GM18909 (cell line): ENCODE measurements around the gene PNPLA5.

ENCODE experiments used
- ATAC-seq: cut with Tn5 transposase; IDR thresholded peaks from one replicate; pipeline ENCODE4 v1.9.1; 2021; ENCODE audit warnings: mild to moderate bottlenecking; ENCODE audit not compliant: unreplicated experiment, poor library complexity

Gene PNPLA5

DNA sequence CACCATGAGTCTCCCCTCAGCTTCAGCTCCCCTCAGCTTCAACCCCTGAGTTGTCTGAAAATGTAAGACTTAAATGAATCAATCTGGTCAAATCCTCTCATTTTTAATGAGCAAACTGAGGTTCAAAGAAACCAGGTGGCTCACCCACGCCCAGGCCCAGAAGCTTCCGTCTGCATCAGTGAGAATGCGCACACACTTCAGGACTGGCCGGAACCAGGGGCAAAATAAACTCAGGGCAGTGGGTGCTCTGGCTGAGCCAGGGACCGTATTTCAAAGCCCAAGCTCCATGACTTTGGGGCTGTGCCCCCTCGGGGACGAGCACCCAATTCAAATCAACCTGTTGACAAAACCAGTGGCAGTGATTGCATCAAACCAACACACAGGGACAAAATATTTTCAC is 32.6 kb downstream of the PNPLA5 start:
- no peak for ATAC-seq

DNA sequence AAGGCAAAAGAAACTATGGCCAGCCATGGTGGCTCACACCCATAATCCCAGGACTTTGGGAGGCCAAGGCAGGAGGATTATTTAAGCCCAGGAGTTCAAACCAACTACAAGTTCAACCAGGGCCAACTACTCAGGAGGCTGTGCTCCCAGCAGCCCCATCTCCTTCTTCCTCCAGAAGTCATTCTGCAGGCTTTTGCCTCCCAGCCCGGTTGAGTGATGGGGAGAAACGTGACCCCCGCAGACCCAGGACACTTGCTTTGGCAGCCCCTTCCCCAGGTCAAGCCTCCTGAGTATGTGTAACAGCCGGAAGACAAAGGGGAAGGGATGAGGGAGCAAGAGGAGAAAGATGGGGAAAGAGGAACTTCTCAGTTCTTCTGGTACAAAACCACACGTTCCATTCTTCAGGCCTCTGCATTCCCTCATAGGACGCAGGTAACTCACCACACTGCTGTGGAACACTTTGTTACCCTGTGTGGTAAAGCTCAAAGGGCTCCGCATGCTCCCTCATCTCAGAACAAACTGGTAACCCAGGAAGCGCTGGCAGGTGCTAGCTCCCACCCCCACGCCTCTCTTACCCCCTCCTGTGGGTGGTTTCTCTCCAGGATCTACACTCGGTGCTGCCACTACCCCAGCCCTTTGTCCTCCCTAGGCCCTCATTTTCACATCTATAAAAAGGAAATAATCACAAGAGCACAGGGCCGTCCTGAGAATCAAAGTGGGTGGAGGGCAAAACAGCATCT is 33.5 kb downstream of the PNPLA5 start:
- ATAC-seq, result no peak

DNA sequence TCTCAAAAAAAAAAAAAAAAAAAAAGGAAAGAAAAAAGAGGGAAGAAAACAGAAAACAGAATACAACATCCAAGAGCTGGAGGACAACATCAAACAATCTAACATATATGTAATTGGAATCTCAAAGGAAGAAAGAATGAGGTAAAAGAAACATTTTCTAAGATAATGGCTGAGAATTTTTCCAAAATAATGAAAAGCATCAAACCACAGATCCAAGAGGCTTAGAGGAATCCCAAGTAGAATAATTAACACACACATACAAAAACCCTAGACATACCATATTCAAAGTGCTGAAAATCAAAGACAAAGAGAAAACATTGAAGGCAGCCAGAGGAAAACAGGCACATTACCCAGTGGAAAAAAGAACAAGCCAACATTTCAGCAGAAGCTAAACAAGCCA is 34.4 kb downstream of the PNPLA5 start:
- no peak for ATAC-seq

GRCh38 chr22:43855431-43855830 is 36.4 kb downstream of the PNPLA5 start:
- no peak for ATAC-seq

DNA sequence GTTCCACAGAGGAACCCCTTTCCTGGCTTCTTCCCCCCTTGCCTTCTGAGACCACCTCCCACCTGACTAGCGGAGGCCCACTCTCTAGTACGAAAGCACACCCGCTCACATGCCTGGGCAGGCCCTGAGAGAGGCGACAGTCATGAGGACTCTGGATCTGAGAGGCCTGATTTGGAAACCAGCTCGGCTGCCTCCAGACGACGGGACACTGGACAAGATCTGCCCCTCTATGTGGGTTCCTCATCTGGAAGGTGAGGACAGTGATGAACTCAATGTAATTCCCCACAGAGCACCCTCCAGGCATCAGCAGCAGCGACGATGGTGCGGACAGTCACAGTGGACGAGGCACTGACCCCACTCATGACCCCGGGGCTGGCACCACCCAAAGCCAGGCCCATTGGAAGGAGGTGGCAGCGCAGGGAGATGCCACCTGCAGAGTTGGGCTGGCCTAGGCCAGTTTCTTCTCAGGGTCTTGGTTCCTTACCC is 37.0 kb downstream of the PNPLA5 start:
- ATAC-seq, result no peak

- no peak for ATAC-seq
Measured at GRCh38 chr22:43854121-43854785, 37.6 kb downstream of the PNPLA5 start.

DNA sequence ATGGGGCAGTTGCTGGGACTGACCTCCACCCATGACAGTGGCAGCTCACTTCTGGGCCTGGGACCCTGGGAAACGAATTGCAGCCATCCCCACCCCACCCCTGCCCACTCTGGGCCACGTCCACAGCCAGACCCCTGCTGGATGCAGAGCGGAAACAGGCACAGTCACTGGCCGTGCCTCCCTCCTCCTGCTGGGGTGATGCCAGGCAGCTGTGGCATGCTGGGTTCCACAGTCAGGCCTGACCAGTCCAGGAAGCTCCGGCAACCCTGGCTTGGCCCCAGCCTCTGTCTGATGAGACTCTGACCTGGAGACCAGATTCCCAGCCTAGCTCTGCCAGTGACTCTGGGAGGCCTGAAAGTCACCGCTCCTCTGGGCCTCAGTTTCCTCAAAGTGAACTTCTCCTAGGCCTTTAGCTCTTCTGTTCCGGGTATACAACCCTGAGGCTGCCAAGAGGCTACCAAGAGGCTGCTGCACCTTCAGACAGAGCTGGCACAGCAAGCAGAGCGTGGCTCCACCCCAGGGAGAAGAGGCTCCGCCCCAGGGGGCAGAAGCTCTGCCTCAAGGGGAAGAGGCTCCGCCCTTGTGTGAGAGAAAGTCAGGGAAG is 38.4 kb downstream of the PNPLA5 start:
- ATAC-seq, result no peak

- ATAC-seq, result no peak
Measured at GRCh38 chr22:43852573-43853327, 39.1 kb downstream of the PNPLA5 start.

- ATAC-seq, result no peak
Measured at GRCh38 chr22:43851979-43852307, 39.9 kb downstream of the PNPLA5 start.

DNA sequence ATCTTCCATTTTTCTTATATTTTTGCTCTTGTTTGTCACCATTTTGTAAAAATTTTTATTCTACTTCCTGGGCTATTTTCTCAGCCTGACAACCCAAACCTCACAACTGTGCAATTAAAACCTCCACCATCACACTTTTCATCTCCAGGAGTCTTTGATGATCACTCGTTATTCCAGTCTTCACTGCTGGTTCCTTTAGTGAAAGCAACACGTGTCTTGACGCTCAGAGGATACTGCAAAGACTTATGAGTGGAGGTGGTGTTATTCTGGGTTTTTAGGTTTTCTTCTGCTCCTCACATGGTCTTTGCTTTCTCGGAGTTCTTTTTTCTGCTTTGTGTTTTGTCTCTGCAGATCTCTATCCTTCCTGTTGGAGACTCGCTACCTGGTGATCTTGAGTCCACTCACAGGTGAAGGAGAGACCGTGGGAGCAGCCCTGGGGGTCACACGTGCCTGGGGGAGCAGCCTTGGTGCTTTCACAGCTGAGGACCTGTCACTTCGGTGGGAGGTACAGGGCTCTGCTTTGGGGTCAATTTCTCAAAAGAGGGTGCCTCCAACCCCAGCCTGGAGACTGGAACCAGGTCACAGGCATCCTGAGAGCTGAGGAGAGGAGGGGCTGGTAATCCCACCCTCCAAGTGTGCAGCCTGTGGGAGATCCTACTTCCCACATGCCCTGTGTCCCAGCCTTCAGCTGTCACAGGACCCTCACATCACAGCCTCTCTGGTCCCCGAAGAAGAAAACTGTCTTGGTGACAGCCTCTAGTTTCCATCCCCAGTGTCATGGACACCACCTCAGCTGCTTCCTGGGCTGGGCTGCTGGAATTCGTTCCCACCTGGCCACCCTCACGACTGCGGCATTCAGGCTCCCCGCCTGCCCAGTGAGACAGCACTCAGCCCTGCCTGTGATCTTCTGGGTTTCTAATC is 40.5 kb downstream of the PNPLA5 start:
- no peak for ATAC-seq

GRCh38 chr22:43850529-43850928 is 41.3 kb downstream of the PNPLA5 start:
- no peak for ATAC-seq

GRCh38 chr22:43849731-43850130 is 42.1 kb downstream of the PNPLA5 start:
- ATAC-seq, result no peak

- no peak for ATAC-seq
Measured at GRCh38 chr22:43848366-43849171, 43.2 kb downstream of the PNPLA5 start.

DNA sequence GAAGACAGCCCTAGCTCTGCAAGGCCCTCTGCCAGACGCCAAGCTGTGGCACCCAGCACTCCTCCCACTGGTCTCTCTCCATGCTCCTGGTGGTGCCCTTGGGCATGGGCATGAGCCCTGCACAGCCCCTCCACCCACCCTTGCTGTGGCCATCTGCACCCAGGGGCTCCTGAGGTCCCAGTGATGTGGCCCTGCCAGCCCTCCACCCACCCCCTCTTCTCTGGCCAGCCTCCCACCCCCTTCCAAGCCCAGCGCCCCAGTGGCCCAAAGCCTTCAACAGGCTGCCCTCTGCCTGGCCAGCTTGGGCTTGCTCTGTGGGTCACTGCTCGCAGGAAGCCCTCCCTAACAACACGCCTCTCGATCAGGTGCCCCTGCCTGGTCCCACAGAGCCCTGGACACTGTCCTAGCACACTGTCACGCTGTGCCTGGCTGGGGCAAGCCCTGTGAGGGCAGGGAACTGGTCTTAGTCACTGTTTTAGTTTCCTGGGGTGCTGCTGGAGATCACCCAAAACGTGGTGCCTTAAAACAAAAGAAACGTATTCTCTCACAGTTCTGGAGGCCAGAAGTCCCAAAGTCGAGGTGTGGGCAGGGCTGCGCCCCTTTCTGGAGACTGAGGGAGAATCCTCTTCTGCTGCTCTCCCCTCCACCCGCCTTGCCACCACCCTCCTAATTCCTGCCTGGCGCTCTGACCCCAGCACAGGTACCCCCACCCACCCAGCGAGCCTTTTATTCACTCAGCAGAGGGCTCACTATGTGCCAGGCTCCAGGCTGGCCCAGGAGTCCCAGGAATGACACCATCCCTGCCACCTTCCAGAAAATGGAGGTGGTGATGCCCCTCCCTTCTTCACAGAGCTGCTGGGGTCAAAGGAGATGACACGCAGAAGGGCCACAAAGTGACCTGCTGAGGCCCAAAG is 44.2 kb downstream of the PNPLA5 start:
- no peak for ATAC-seq

GRCh38 chr22:43846966-43847365 is 44.8 kb downstream of the PNPLA5 start:
- ATAC-seq, result no peak

DNA sequence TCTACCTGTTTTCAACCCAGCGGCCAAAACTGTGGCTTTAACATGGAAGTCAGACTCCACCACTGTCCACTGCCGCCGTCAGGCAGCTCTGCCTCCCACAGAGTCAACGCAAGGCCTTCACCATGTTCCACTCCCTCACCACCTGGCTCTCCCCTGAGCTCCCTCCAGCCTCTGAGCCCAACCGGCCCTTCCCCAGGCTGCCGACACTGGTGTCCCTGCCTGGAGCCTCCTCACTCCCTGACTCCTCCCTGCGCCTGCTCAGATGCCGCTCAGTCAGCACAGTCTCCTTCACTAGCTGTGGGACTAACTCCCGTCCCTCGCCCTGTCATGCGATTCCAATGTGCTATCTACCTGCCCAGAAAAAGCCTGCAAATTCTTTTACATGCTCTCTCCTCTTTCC is 45.8 kb downstream of the PNPLA5 start:
- ATAC-seq, result no peak

DNA sequence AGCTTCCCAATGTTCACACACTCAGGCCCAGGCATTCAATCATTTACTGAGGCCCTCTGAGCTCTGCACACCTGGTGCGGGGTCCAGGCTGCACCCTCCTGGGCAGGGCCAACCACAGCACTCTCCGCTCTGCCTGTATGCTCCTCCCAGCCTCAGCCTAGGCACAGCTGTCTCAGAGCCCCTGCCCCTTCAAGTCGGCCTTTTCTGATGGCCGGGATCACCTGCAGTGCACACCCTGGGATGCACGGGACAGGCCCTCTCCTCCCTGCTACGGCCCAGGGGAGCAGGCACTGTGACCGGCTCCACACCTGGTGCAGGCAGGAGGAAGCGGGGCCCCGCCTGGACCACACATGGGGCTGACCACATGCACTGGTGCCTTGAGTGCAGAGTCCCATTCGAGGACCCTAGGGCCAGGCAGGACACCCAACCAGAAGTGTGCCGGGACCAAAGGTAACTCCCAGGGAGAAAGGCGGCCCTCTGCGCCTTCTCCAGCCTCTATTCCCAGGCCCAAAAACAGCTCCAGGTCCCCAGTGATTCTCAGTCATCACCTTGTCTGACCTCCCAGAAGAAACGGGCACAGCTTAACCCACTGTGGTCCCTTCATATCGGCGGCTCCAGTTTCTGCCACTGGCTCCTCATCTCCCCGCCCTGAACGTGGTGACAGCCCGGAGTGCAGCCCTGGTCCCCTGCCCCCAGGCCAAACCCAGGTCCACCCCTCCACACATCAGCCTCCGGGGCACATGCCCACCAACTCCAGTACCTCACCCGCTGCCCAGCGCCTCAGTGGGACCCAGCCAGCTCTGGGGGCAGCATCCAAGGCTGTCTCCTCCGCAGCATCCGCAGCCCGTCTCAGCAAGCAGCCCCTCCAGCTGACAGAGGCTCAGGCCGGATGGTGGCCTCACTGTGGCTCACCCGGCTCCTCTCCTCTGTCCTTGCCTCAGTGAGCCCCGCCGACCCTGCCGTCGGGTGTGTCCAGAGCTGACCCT is 47.0 kb downstream of the PNPLA5 start:
- no peak for ATAC-seq
